H1 (cell line): ENCODE results near the gene BAIAP2. TPM values are rescaled to one million over a fixed set of nuclear protein-coding genes. Genes with fewer than 3 reads are reported as not detected.

Source experiments
- CTCF ChIA-PET: fragments of 300-600 bp; sonication (Branson Sonifier 250); formaldehyde crosslinking; loops from one replicate; lab custom pipeline; 2021; ENCODE audit not compliant: partially characterized antibody; lab: Charles Lee
- POLR2A ChIA-PET: fragments of 300-600 bp; sonication (Branson Sonifier 250); formaldehyde crosslinking; loops from one replicate; lab custom pipeline; 2021; ENCODE audit warnings: inconsistent platforms; ENCODE audit not compliant: partially characterized antibody; lab: Charles Lee
- DNase-seq, 2 experiments: peaks; one replicate each; pipeline versions ENCODE4 v3.0.0 to v3.0.0-alpha.2; 2010 to 2022; ENCODE audit warnings: low spot score in 2 of 2, low read depth in 1 of 2, mixed read lengths in 1 of 2
- FAIRE-seq: peaks from 2 replicates; lab custom pipeline; 2011; peaks lifted over from hg19 to GRCh38; lab: Jason Lieb, UNC
- H2AFZ ChIP-seq: 2 replicates; pipeline ENCODE4 v1.8.1; 2012; ENCODE audit warnings: low read length, inconsistent platforms
- H2AK5ac ChIP-seq: 2 replicates; pipeline ENCODE4 v1.6.1; 2013; ENCODE audit warnings: low read depth, low read length
- H2BK120ac ChIP-seq: replicated peaks from 2 replicates; pipeline ENCODE3; 2013; ENCODE audit warnings: low read depth, low read length, inconsistent platforms
- H2BK12ac ChIP-seq: 2 replicates; pipeline ENCODE4 v1.6.1; 2013; ENCODE audit warnings: low read depth, low read length
- H2BK15ac ChIP-seq: 2 replicates; pipeline ENCODE4 v1.6.1; 2013; ENCODE audit warnings: low read length
- H2BK20ac ChIP-seq: 2 replicates; pipeline ENCODE4 v1.6.1; 2013; ENCODE audit warnings: low read length
- H2BK5ac ChIP-seq: 2 replicates; pipeline ENCODE4 v1.6.1; 2013; ENCODE audit warnings: low read depth, low read length
- H3K14ac ChIP-seq: 2 replicates; pipeline ENCODE4 v1.6.1; 2013; ENCODE audit warnings: inconsistent platforms; ENCODE audit not compliant: insufficient read length
- H3K18ac ChIP-seq: 2 replicates; pipeline ENCODE4 v1.6.1; 2013; ENCODE audit warnings: low read length; ENCODE audit errors: extremely low read depth
- H3K23ac ChIP-seq: 2 replicates; pipeline ENCODE4 v1.6.1; 2013; ENCODE audit warnings: inconsistent platforms; ENCODE audit not compliant: insufficient read length
- H3K23me2 ChIP-seq: 2 replicates; pipeline ENCODE4 v1.6.1; 2013; ENCODE audit warnings: low read depth, low read length
- H3K27ac ChIP-seq: 2 replicates; pipeline ENCODE4 v1.6.1; 2011; ENCODE audit warnings: low read depth, low read length, inconsistent platforms
- H3K27me3 ChIP-seq, 4 experiments: replicated peaks in 1 of 4; 1 replicate in 1 of 4; 2 replicates in 3 of 4; pipeline versions ENCODE4 v1.6.1 to v1.8.1; 2011 to 2013; ENCODE audit warnings: low read length in 3 of 4, mild to moderate bottlenecking in 3 of 4, inconsistent platforms in 2 of 4, mixed read lengths in 2 of 4, moderate library complexity in 1 of 4; ENCODE audit not compliant: control insufficient read depth in 3 of 4, insufficient read depth in 3 of 4; ENCODE audit errors: extremely low read depth in 1 of 4
- H3K36me3 ChIP-seq, 4 experiments: 2 replicates each; pipeline versions ENCODE4 v1.6.1 to v1.8.1; 2011 to 2013; ENCODE audit warnings: mild to moderate bottlenecking in 4 of 4, low read length in 3 of 4, moderate library complexity in 2 of 4, control low read depth in 1 of 4, inconsistent platforms in 1 of 4; ENCODE audit not compliant: insufficient read depth in 4 of 4, control insufficient read depth in 2 of 4
- H3K4ac ChIP-seq: replicated peaks from 2 replicates; pipeline ENCODE3; 2013; ENCODE audit warnings: low read length, low read depth, mixed read lengths, inconsistent platforms; ENCODE audit not compliant: insufficient read length
- H3K4me1 ChIP-seq, 4 experiments: replicated peaks in 1 of 4; 1 replicate in 1 of 4; 2 replicates in 3 of 4; pipeline versions ENCODE4 v1.6.1 to v1.8.1; 2011 to 2013; ENCODE audit warnings: low read length in 3 of 4, inconsistent platforms in 2 of 4, mixed read lengths in 1 of 4; ENCODE audit not compliant: insufficient read depth in 4 of 4, control insufficient read depth in 3 of 4
- H3K4me2 ChIP-seq, 2 experiments: 2 replicates each; pipeline versions ENCODE4 v1.6.1 to v1.8.1; 2011 to 2013; ENCODE audit warnings: low read depth in 2 of 2, low read length in 2 of 2, control low read depth in 1 of 2, inconsistent platforms in 1 of 2, mild to moderate bottlenecking in 1 of 2; ENCODE audit not compliant: insufficient read depth in 1 of 2
- H3K4me3 ChIP-seq, 4 experiments: fragments of 200-600, 300-600 bp in 1 of 4; sonication (generic), shearing (Covaris generic), sonication (Bioruptor Twin) in 1 of 4; 2 replicates each; pipeline versions ENCODE4 v1.5.1 to v1.8.1; 2011 to 2016; ENCODE audit warnings: low read length in 4 of 4, low read depth in 3 of 4, control low read depth in 2 of 4, inconsistent platforms in 2 of 4, mild to moderate bottlenecking in 2 of 4, mixed read lengths in 1 of 4, moderate library complexity in 1 of 4; ENCODE audit not compliant: insufficient read depth in 2 of 4; ENCODE audit errors: extremely low read depth in 1 of 4
- H3K56ac ChIP-seq: replicated peaks from 2 replicates; pipeline ENCODE3; 2013; ENCODE audit warnings: low read depth, mild to moderate bottlenecking, mixed read lengths, low read length, inconsistent platforms; ENCODE audit not compliant: insufficient read length
- H3K79me1 ChIP-seq: 2 replicates; pipeline ENCODE4 v1.6.1; 2013; ENCODE audit warnings: low read depth, low read length, control low read depth
- H3K79me2 ChIP-seq, 2 experiments: 2 replicates each; pipeline versions ENCODE4 v1.6.1 to v1.8.1; 2012 to 2013; ENCODE audit warnings: low read length in 2 of 2, mild to moderate bottlenecking in 2 of 2, inconsistent platforms in 1 of 2; ENCODE audit not compliant: insufficient read depth in 2 of 2, control insufficient read depth in 1 of 2
- H3K9ac ChIP-seq, 4 experiments: replicated peaks in 1 of 4; 1 replicate in 1 of 4; 2 replicates in 3 of 4; pipeline versions ENCODE4 v1.6.1 to v1.8.1; 2011 to 2013; ENCODE audit warnings: low read depth in 3 of 4, low read length in 3 of 4, control low read depth in 2 of 4, mild to moderate bottlenecking in 2 of 4, moderate library complexity in 2 of 4, inconsistent platforms in 1 of 4; ENCODE audit errors: extremely low read depth in 1 of 4
- H3K9me3 ChIP-seq, 2 experiments: 2 replicates each; pipeline versions ENCODE4 v1.6.1 to v1.8.1; 2012 to 2013; ENCODE audit warnings: mild to moderate bottlenecking in 2 of 2, moderate library complexity in 2 of 2, control low read depth in 1 of 2, inconsistent platforms in 1 of 2, low read depth in 1 of 2, low read length in 1 of 2, mixed read lengths in 1 of 2; ENCODE audit not compliant: insufficient read depth in 2 of 2
- H4K20me1 ChIP-seq, 2 experiments: replicated peaks in 1 of 2; 2 replicates each; pipeline versions ENCODE3 to v1.8.1; 2011 to 2013; ENCODE audit warnings: inconsistent platforms in 2 of 2, low read length in 2 of 2, mild to moderate bottlenecking in 1 of 2; ENCODE audit not compliant: insufficient read depth in 2 of 2, control insufficient read depth in 1 of 2
- H4K5ac ChIP-seq: 2 replicates; pipeline ENCODE4 v1.6.1; 2013; ENCODE audit warnings: low read length, low read depth, mixed read lengths, inconsistent platforms; ENCODE audit not compliant: insufficient read length
- H4K8ac ChIP-seq: 2 replicates; pipeline ENCODE4 v1.8.0; 2013; ENCODE audit warnings: mild to moderate bottlenecking, moderate library complexity, low read length, inconsistent platforms; ENCODE audit not compliant: insufficient read depth; ENCODE audit errors: extremely low read depth
- H4K91ac ChIP-seq: replicated peaks from 2 replicates; pipeline ENCODE3; 2013; ENCODE audit warnings: low read length, mixed read lengths, inconsistent platforms; ENCODE audit not compliant: insufficient read length
- GTF2F1 ChIP-seq: IDR thresholded peaks from 2 replicates; pipeline ENCODE4 v1.6.1; 2012; ENCODE audit warnings: low read depth, low read length, improper control_type of control experiment, borderline replicate concordance
- HDAC6 ChIP-seq: IDR thresholded peaks from one replicate; pipeline ENCODE4 v1.7.1; 2012; ENCODE audit warnings: low read depth, mild to moderate bottlenecking, inconsistent platforms, low read length, moderate library complexity
- KDM1A ChIP-seq: fragments of 200-600, 300-600 bp; sonication (generic); IDR thresholded peaks from 2 replicates; pipeline ENCODE4 v1.7.1; 2016; ENCODE audit warnings: mild to moderate bottlenecking, low read length, borderline replicate concordance
- NANOG ChIP-seq: IDR thresholded peaks from 2 replicates; pipeline ENCODE4 v1.6.1; 2011; ENCODE audit warnings: low read length, low read depth, mild to moderate bottlenecking, inconsistent platforms; ENCODE audit not compliant: insufficient read depth, poor library complexity, severe bottlenecking
- SAP30 ChIP-seq: fragments of 300-600 bp; sonication (generic); IDR thresholded peaks from 2 replicates; pipeline ENCODE4 v1.7.1; 2012; ENCODE audit warnings: low read length, moderate library complexity, mild to moderate bottlenecking, inconsistent platforms; ENCODE audit not compliant: insufficient read depth, insufficient replicate concordance
- ZNF274 ChIP-seq: IDR thresholded peaks from 2 replicates; pipeline ENCODE4 v1.7.0; 2012; ENCODE audit warnings: low read length, borderline replicate concordance; ENCODE audit errors: extremely low read depth
- WGBS, 2 experiments: shearing (Covaris generic) in 1 of 2; methylation state at CpG; one replicate each; pipeline versions ENCODE4 v1.1.6 to v1.1.7; 2013 to 2015; ENCODE audit warnings: low lambda C conversion rate in 2 of 2, mixed read lengths in 2 of 2, inconsistent platforms in 1 of 2, low coverage in 1 of 2, missing lambda C conversion rate in 1 of 2; ENCODE audit not compliant: insufficient replicate concordance in 2 of 2, insufficient coverage in 1 of 2, insufficient read length in 1 of 2; ENCODE audit errors: extremely low coverage in 1 of 2, missing lambda C conversion rate in 1 of 2; 5-methylcytosine and 5-hydroxymethylcytosine counted together
- polyA plus RNA-seq, 7 experiments: library from polyadenylated mRNA; depleted of rRNA in 3 of 7; stranded (reverse) in 5 of 7; unstranded in 2 of 7; fragments of >200 nt in 5 of 7; fragments of 200-250 nt in 2 of 7; gene quantifications; 1 replicate in 5 of 7; 2 replicates in 1 of 7; 4 replicates in 1 of 7; pipeline versions ENCODE4 v1.2.1 to v1.2.3, GENCODE V29; 2011 to 2013; ENCODE audit warnings: missing spikeins in 2 of 7, mixed read lengths in 2 of 7
- total RNA-seq: library from RNA; stranded (reverse); fragmentation: NEBNext Ultra II Directional; extraction: Animal tissue kit (Norgen Biotek cat#: 25700); gene quantifications from 2 replicates; pipeline ENCODE4 v1.2.1, GENCODE V29; 2021

BAIAP2 gene
- total and polyA plus RNA-seq, 2 of the 8 experiments (the other 6 are each of a cell fraction or from before 2014, with no cell fraction given): 10.0 to 22.8 TPM

DNA sequence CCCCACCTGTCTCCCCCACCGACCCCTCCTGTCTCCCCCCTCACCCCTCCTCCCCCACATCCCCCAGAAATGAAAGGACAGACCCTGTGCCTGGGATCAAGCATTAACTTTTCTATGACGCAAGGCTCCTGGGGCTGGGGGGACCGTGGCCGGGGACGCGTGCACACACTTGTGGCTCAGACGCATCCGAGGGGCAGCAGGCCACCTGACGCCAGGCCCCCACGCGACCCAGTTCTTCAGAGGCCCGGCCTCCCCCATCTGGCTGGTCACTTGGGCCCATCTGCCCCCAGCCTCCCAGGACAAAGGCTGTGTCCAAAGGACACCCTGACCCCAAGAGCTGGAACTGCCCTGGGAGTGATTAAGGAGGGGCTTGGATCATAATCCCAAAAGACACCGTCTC, 116.3 kb downstream of the BAIAP2 start:
- H3K56ac ChIP-seq: no peak overlapping the region
- CTCF ChIA-PET: interaction anchor here (4.3 kb wide), 1 partner anchor 9 kb away, joined by 21 read pairs; no protein-coding TSS in a partner anchor
- H3K27me3 ChIP-seq: no peaks in the 10 kb centered on the region
- H3K27ac ChIP-seq: no peak overlapping the region
- H2BK5ac ChIP-seq: no peak overlapping the region
- H3K79me2 ChIP-seq: no peaks in the 10 kb centered on the region
- no peak overlapping the region for H4K5ac ChIP-seq
- H2BK20ac ChIP-seq: no peak overlapping the region
- H2AK5ac ChIP-seq: no peak overlapping the region
- H3K23ac ChIP-seq: no peak overlapping the region
- H2BK12ac ChIP-seq: no peak overlapping the region
- no peak overlapping the region for H3K14ac ChIP-seq
- no peak overlapping the region for H3K9ac ChIP-seq
- no peak overlapping the region for H2AFZ ChIP-seq
- no peaks in the 10 kb centered on the region for H3K36me3 ChIP-seq
- H4K8ac ChIP-seq: no peak overlapping the region
- no peak overlapping the region for H3K4me2 ChIP-seq
- WGBS, 2 experiments: 93% methylated on average over 12 of the region's 13 CpGs; no CpG with 5 or more reads in 1 of the 2 experiments
- no peaks in the 10 kb centered on the region for H3K23me2 ChIP-seq
- H3K4me3 ChIP-seq: no peak overlapping the region
- no peaks in the 10 kb centered on the region for H3K9me3 ChIP-seq
- H3K4ac ChIP-seq: no peak overlapping the region
- no peak overlapping the region for H3K18ac ChIP-seq
- POLR2A ChIA-PET: no interaction called here
- FAIRE-seq (no peak), DNase-seq (no peak)
- H2BK120ac ChIP-seq: no peak overlapping the region
- no peaks in the 10 kb centered on the region for H4K20me1 ChIP-seq
- H4K91ac ChIP-seq: no peak overlapping the region
- H2BK15ac ChIP-seq: no peak overlapping the region
- no peaks in the 10 kb centered on the region; a peak in 1 of 7 replicates for H3K4me1 ChIP-seq
- H3K79me1 ChIP-seq: no peaks in the 10 kb centered on the region
- no peak for TF ChIP-seq SAP30
- TF ChIP-seq NANOG: no peak
- TF ChIP-seq GTF2F1: no peak
- no peak for TF ChIP-seq HDAC6
- no peak for TF ChIP-seq ZNF274
- no peak for TF ChIP-seq KDM1A
